Panc1 (cell line): ENCODE results near the gene HLA-DMB. TPM values are rescaled to one million over a fixed set of nuclear protein-coding genes. Genes with fewer than 3 reads are reported as not detected.

Source experiments
- ATAC-seq: fragments of 200-7000 bp; cut with Tn5 transposase; 2 replicates; pipeline ENCODE4 v1.9.1; 2020; ENCODE audit warnings: mild to moderate bottlenecking, moderate library complexity
- BruUV-seq: library from RNA; stranded (reverse); fragments of 400-500 nt; replicated peaks from 2 replicates; lab custom pipeline; 2021; lab: Mats Ljungman, UMichigan
- CTCF ChIA-PET: fragments of 300-600 bp; sonication (Branson Sonifier 250); formaldehyde crosslinking; loops from one replicate; lab custom pipeline; 2022; ENCODE audit warnings: antibody characterized with exemption; lab: Charles Lee
- POLR2A ChIA-PET: fragments of 300-600 bp; sonication (Branson Sonifier 250); formaldehyde crosslinking; loops from one replicate; lab custom pipeline; 2022; ENCODE audit warnings: antibody characterized with exemption; lab: Charles Lee
- DNase-seq: peaks from one replicate; pipeline ENCODE4 v3.0.0-alpha.2; 2010; ENCODE audit warnings: low read depth, low spot score
- H3K27ac ChIP-seq: 2 replicates; pipeline ENCODE4 v1.5.1; 2011; ENCODE audit warnings: mild to moderate bottlenecking, low read length, inconsistent platforms
- H3K27me3 ChIP-seq: fragments of 200-500 bp; sonication (Bioruptor generic); 2 replicates; pipeline ENCODE4 v1.6.0; 2014; ENCODE audit warnings: low read length, inconsistent platforms; ENCODE audit not compliant: control insufficient read depth, insufficient read depth
- H3K36me3 ChIP-seq: fragments of 200-500 bp; sonication (Bioruptor generic); 2 replicates; pipeline ENCODE4 v1.5.1; 2014; ENCODE audit warnings: inconsistent platforms, mild to moderate bottlenecking, low read length, moderate library complexity; ENCODE audit not compliant: control insufficient read depth, insufficient read depth
- H3K4me1 ChIP-seq: 2 replicates; pipeline ENCODE4 v1.5.1; 2011; ENCODE audit warnings: inconsistent platforms, mild to moderate bottlenecking, low read length, moderate library complexity; ENCODE audit not compliant: control insufficient read depth, insufficient read depth
- H3K4me3 ChIP-seq, 2 experiments: 2 replicates each; pipeline ENCODE4 v1.5.1; 2011 to 2012; ENCODE audit warnings: low read depth in 2 of 2, low read length in 2 of 2, mild to moderate bottlenecking in 2 of 2, inconsistent platforms in 1 of 2, moderate library complexity in 1 of 2
- H3K9me3 ChIP-seq: fragments of 200-500 bp; sonication (Bioruptor generic); 2 replicates; pipeline ENCODE4 v1.5.1; 2014; ENCODE audit warnings: low read depth, mild to moderate bottlenecking, inconsistent platforms, low read length, moderate library complexity; ENCODE audit not compliant: control insufficient read depth, insufficient read depth
- CTCF ChIP-seq: fragments of 450-650 bp; IDR thresholded peaks from 2 replicates; pipeline ENCODE4 v1.5.1; 2017; ENCODE audit warnings: mild to moderate bottlenecking
- POLR2AphosphoS5 ChIP-seq: IDR thresholded peaks from 2 replicates; pipeline ENCODE4 v1.6.1; 2012; ENCODE audit warnings: mild to moderate bottlenecking, low read depth, low read length, moderate library complexity
- REST ChIP-seq, 2 experiments: IDR thresholded peaks; 2 replicates each; pipeline ENCODE4 v1.6.1; 2011 to 2012; ENCODE audit warnings: low read depth in 2 of 2, control low read depth in 1 of 2, low read length in 1 of 2, mild to moderate bottlenecking in 1 of 2, moderate library complexity in 1 of 2; ENCODE audit not compliant: insufficient read depth in 1 of 2
- SIN3A ChIP-seq: IDR thresholded peaks from 2 replicates; pipeline ENCODE4 v1.6.1; 2012; ENCODE audit warnings: low read depth, mild to moderate bottlenecking, low read length, moderate library complexity, borderline replicate concordance; ENCODE audit not compliant: insufficient read depth
- TCF7L2 ChIP-seq: IDR thresholded peaks from 2 replicates; pipeline ENCODE4 v1.6.1; 2011; ENCODE audit warnings: mild to moderate bottlenecking, low read depth, low read length, inconsistent platforms
- in situ Hi-C: cut with HindIII; loops from 2 replicates; pipeline ENCODE4 v1.10.0; 2016; ENCODE audit warnings: low sequenced_read_pairs, low pct_unique_long_range_greater_than_20kb
- intact Hi-C: fragments of 100-400 bp; cut with micrococcal nuclease; formaldehyde crosslinking; loops from one replicate; pipeline ENCODE4 v1.10.0; 2022; ENCODE audit not compliant: unreplicated experiment
- total RNA-seq: library from RNA; stranded (reverse); gene quantifications from one replicate; pipeline ENCODE4 v1.2.1, GENCODE V29; 2021; ENCODE audit not compliant: unreplicated experiment

Gene HLA-DMB
- total RNA-seq, 1 experiment from 2014 or later = 0.44 TPM

DNA sequence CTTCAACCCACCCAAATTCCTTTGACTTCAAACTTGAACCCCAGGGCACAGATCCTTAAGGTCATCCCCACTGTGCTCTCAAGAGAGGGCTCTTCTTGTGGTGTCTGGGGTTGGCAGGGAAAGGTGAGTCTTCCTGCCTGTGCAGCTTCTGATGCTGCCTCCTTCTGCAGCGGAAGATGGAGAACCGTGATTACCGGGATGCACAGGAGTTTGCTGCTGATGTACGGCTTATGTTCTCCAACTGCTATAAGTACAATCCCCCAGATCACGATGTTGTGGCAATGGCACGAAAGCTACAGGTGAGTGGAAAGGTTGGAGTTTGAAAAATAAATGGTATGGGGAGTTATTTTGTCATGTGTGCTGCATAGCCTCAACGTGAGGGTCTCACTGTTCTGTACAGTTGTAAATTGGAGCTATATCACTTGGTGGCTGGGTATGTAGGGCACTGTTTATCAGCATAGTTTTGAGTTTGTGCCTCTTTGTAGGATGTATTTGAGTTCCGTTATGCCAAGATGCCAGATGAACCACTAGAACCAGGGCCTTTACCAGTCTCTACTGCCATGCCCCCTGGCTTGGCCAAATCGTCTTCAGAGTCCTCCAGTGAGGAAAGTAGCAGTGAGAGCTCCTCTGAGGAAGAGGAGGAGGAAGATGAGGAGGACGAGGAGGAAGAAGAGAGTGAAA lies 36.6 kb upstream of the HLA-DMB start:
- no peak for DNase-seq
- CTCF ChIA-PET = no interaction called here
- H3K4me1 ChIP-seq = peaks cover 65% of the 10 kb centered on the region
- H3K9me3 ChIP-seq = no peaks in the 10 kb centered on the region
- no peaks in the 10 kb centered on the region for H3K27me3 ChIP-seq
- no peak overlapping the region for H3K4me3 ChIP-seq
- no peak overlapping the region for H3K27ac ChIP-seq
- POLR2A ChIA-PET = no interaction called here
- BruUV-seq = TSS peak; percentile 0
- in situ Hi-C loops = no loop called here
- TF ChIP-seq CTCF (no peak), POLR2AphosphoS5 (peak; percentile 52; the same call in 1 of the 2 replicates), TCF7L2 (no peak)
- peaks cover 78% of the 10 kb centered on the region for H3K36me3 ChIP-seq
- no peak for ATAC-seq
- intact Hi-C loops = no loop called here

GRCh38 chr6:32976334-32977069 lies 35.7 kb upstream of the HLA-DMB start:
- peak overlapping the region; percentile 44; the same call in 1 of the 2 replicates for H3K27ac ChIP-seq
- H3K27me3 ChIP-seq = no peaks in the 10 kb centered on the region
- POLR2A ChIA-PET = no interaction called here
- in situ Hi-C loops (no loop called here), intact Hi-C loops (no loop called here)
- H3K4me3 ChIP-seq = peak overlapping the region; percentile 94 to 100
- H3K36me3 ChIP-seq = peaks cover 78% of the 10 kb centered on the region
- TF ChIP-seq SIN3A (no peak), CTCF (no peak)
- peaks cover 58% of the 10 kb centered on the region for H3K4me1 ChIP-seq
- no peaks in the 10 kb centered on the region for H3K9me3 ChIP-seq
- no TSS peak for BruUV-seq
- ATAC-seq = no peak
- CTCF ChIA-PET = no interaction called here
- no peak for DNase-seq

DNA sequence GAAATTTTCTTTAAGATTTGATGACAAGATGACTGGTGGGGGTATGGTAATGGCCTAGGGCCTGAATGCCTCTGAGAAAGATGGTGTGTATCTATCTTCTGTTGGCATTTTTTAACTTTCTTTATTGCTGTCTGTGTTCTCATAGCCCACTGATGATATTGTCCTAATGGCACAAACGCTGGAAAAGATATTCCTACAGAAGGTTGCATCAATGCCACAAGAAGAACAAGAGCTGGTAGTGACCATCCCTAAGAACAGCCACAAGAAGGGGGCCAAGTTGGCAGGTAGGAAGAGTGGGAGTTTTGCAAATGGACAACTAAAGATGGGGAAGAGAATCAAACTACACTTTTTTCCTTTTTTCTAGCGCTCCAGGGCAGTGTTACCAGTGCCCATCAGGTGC lies 35.1 kb upstream of the HLA-DMB start:
- CTCF ChIA-PET = no interaction called here
- Histone ChIP-seq H3K4me1 (peaks cover 55% of the 10 kb centered on the region), H3K9me3 (no peaks in the 10 kb centered on the region), H3K27ac (peak overlapping the region; percentile 44), H3K27me3 (no peaks in the 10 kb centered on the region), H3K4me3 (peak overlapping the region; percentile 94 to 100), H3K36me3 (peaks cover 74% of the 10 kb centered on the region)
- in situ Hi-C loops (no loop called here), intact Hi-C loops (no loop called here)
- DNase-seq = no peak
- POLR2A ChIA-PET = interaction anchor here (1.3 kb wide), 1 partner anchor 9 kb away, joined by 4 read pairs; no protein-coding TSS in a partner anchor
- no peak for TF ChIP-seq TCF7L2
- TF ChIP-seq SIN3A = no peak
- TF ChIP-seq REST (IDR thresholded peaks at IDR 0.05; ENCODE audit: insufficient read depth in 1 of 2, low read depth in 2 of 2, low read length in 1 of 2) = no peak
- TF ChIP-seq CTCF = no peak
- TF ChIP-seq POLR2AphosphoS5 = no peak
- ATAC-seq = no peak
- no TSS peak for BruUV-seq
